ENCODE results near the gene IGLON5.

IGLON5 gene

GRCh38 chr19:51311351-51312257, at the start of gene IGLON5:
Gene IGLON5, plus strand, starts transcription at chr19:51311644. Its CDS starts 204 bp downstream, at chr19:51311848.
- no peak for DNase-seq

- DNase-seq, result no peak
These were observed 47.6 kb upstream of the IGLON5 start for GRCh38 chr19:51263808-51264207.

- no peak for DNase-seq
These were observed 40.4 kb upstream of the IGLON5 start for GRCh38 chr19:51271067-51271466.

- DNase-seq, result no peak
These were observed 39.1 kb upstream of the IGLON5 start for GRCh38 chr19:51272183-51272810.

GRCh38 chr19:51274049-51274770, 37.2 kb upstream of the IGLON5 start:
- DNase-seq, result no peak

GRCh38 chr19:51277112-51277511, 34.3 kb upstream of the IGLON5 start:
- DNase-seq, result no peak

GRCh38 chr19:51282335-51282734, 29.1 kb upstream of the IGLON5 start:
- DNase-seq, result no peak

GRCh38 chr19:51285682-51286081, 25.8 kb upstream of the IGLON5 start:
- no peak for DNase-seq

- no peak for DNase-seq
These were observed 21.8 kb upstream of the IGLON5 start for GRCh38 chr19:51289635-51290034.

GRCh38 chr19:51292971-51293370, 18.5 kb upstream of the IGLON5 start:
- DNase-seq, result no peak

GRCh38 chr19:51293571-51294210, 17.8 kb upstream of the IGLON5 start:
- no peak for DNase-seq

- no peak for DNase-seq
These were observed 17.1 kb upstream of the IGLON5 start for GRCh38 chr19:51294211-51294976.

GRCh38 chr19:51294977-51295375, 16.5 kb upstream of the IGLON5 start:
- DNase-seq, result no peak

- DNase-seq, result no peak
These were observed 15.9 kb upstream of the IGLON5 start for GRCh38 chr19:51295382-51296126.

- DNase-seq, result no peak
These were observed 14.9 kb upstream of the IGLON5 start for GRCh38 chr19:51296336-51297093.

GRCh38 chr19:51297406-51297805, 14.0 kb upstream of the IGLON5 start:
- DNase-seq, result no peak

- DNase-seq, result no peak
These were observed 10.2 kb upstream of the IGLON5 start for GRCh38 chr19:51301266-51301665.

GRCh38 chr19:51305479-51305878, 6.0 kb upstream of the IGLON5 start:
- no peak for DNase-seq

- no peak for DNase-seq
These were observed 5.2 kb downstream of the IGLON5 start for GRCh38 chr19:51316688-51317087.

GRCh38 chr19:51317376-51317775, 5.9 kb downstream of the IGLON5 start:
- DNase-seq, result no peak

GRCh38 chr19:51317968-51318367, 6.5 kb downstream of the IGLON5 start:
- no peak for DNase-seq

Data from DMS 273 treated with DMSO at 0.1 percent for 48 hours (cell line).